GM06990 (cell line): ENCODE measurements around the gene FBXL22.

Source experiments
- DNase-seq: peaks from one replicate; pipeline ENCODE4 v3.0.0-alpha.2; 2011; ENCODE audit not compliant: insufficient read length; ENCODE audit errors: extremely low read depth
- H3K27me3 ChIP-seq: replicated peaks from 2 replicates; pipeline ENCODE4 v1.6.0; 2011; ENCODE audit warnings: low read length; ENCODE audit not compliant: control insufficient read depth, insufficient read depth
- H3K36me3 ChIP-seq: 2 replicates; pipeline ENCODE4 v1.5.1; 2011; ENCODE audit warnings: low read length; ENCODE audit not compliant: control insufficient read depth, insufficient read depth
- H3K4me3 ChIP-seq: replicated peaks from 2 replicates; pipeline ENCODE4 v1.5.1; 2011; ENCODE audit warnings: low read depth, mild to moderate bottlenecking, control low read depth, low read length
- CTCF ChIP-seq: IDR thresholded peaks from 2 replicates; pipeline ENCODE4 v1.5.1; 2011; ENCODE audit warnings: low read length, control low read depth, mild to moderate bottlenecking, inconsistent platforms; ENCODE audit not compliant: insufficient read depth, poor library complexity, severe bottlenecking

Gene FBXL22

GRCh38 chr15:63593705-63594671, 3.2 kb upstream of the FBXL22 start:
- Histone ChIP-seq H3K4me3 (no peak overlapping the region), H3K27me3 (no peaks in the 10 kb centered on the region), H3K36me3 (peaks cover 15% of the 10 kb centered on the region)
- TF ChIP-seq CTCF = no peak
- DNase-seq = no peak

- H3K4me3 ChIP-seq = no peak overlapping the region
- DNase-seq = no peak
- no peak for TF ChIP-seq CTCF
- H3K36me3 ChIP-seq = peaks cover 11% of the 10 kb centered on the region
- H3K27me3 ChIP-seq = no peaks in the 10 kb centered on the region
These were observed 2.1 kb upstream of the FBXL22 start for GRCh38 chr15:63595065-63595464.

- Histone ChIP-seq H3K36me3 (peaks cover 8% of the 10 kb centered on the region), H3K4me3 (no peak overlapping the region), H3K27me3 (no peaks in the 10 kb centered on the region)
- no peak for TF ChIP-seq CTCF
- DNase-seq = no peak
These were observed 1.5 kb upstream of the FBXL22 start for GRCh38 chr15:63595688-63596087.

- Histone ChIP-seq H3K27me3 (no peaks in the 10 kb centered on the region), H3K36me3 (peaks cover 3% of the 10 kb centered on the region; the same call in 1 of the 2 replicates), H3K4me3 (no peak overlapping the region)
- no peak for DNase-seq
- no peak for TF ChIP-seq CTCF
These were observed 530 bp upstream of the FBXL22 start for GRCh38 chr15:63596676-63597037.

GRCh38 chr15:63597821-63598220, 634 bp downstream of the FBXL22 start:
- DNase-seq = no peak
- Histone ChIP-seq H3K4me3 (no peak overlapping the region), H3K27me3 (no peaks in the 10 kb centered on the region), H3K36me3 (peaks cover 2% of the 10 kb centered on the region; the same call in 1 of the 2 replicates)
- TF ChIP-seq CTCF = no peak
